Measurements from ENCODE around the gene DAAM1.

Gene DAAM1

GRCh38 chr14:59252772-59253500 is 64.5 kb downstream of the DAAM1 start:
- Histone ChIP-seq H3K79me2 (ENCODE audit: insufficient read depth, low read length) (no peaks in the 10 kb centered on the region), H3K4me3 (ENCODE audit: low read depth in 1 of 2, low read length in 2 of 2) (no peak overlapping the region), H3K4me2 (ENCODE audit: insufficient read depth, low read length) (no peak overlapping the region), H3K9ac (ENCODE audit: low read depth, low read length) (no peak overlapping the region), H3K4me1 (ENCODE audit: insufficient read depth, low read length) (no peaks in the 10 kb centered on the region), H3K27me3 (ENCODE audit: insufficient read depth, low read length, poor library complexity) (no peaks in the 10 kb centered on the region), H3K9me3 (ENCODE audit: insufficient read depth, low read length, severe bottlenecking) (no peaks in the 10 kb centered on the region), H2AFZ (ENCODE audit: low read depth, low read length) (no peak overlapping the region), H4K20me1 (ENCODE audit: insufficient read depth, low read length) (no peaks in the 10 kb centered on the region), H3K27ac (ENCODE audit: low read length) (no peak overlapping the region), H3K36me3 (ENCODE audit: insufficient read depth, low read length) (no peaks in the 10 kb centered on the region)
- TF ChIP-seq EZH2 (IDR thresholded peaks at IDR 0.05; ENCODE audit: borderline replicate concordance, low read depth, low read length, severe bottlenecking) (no peak), CTCF (IDR thresholded peaks at IDR 0.05; ENCODE audit: borderline replicate concordance, extremely low read depth, low read length, poor library complexity, severe bottlenecking) (no peak)
- DNase-seq (no peak), ATAC-seq (ENCODE audit: insufficient read depth, low read depth) (no peak)

- Histone ChIP-seq H3K4me1 (ENCODE audit: insufficient read depth, low read length) (no peaks in the 10 kb centered on the region), H3K4me2 (ENCODE audit: insufficient read depth, low read length) (no peak overlapping the region), H3K4me3 (ENCODE audit: low read depth in 1 of 2, low read length in 2 of 2) (no peak overlapping the region), H2AFZ (ENCODE audit: low read depth, low read length) (no peak overlapping the region), H3K9me3 (ENCODE audit: insufficient read depth, low read length, severe bottlenecking) (no peaks in the 10 kb centered on the region), H3K36me3 (ENCODE audit: insufficient read depth, low read length) (no peaks in the 10 kb centered on the region), H3K79me2 (ENCODE audit: insufficient read depth, low read length) (no peaks in the 10 kb centered on the region), H3K27me3 (ENCODE audit: insufficient read depth, low read length, poor library complexity) (no peaks in the 10 kb centered on the region), H3K27ac (ENCODE audit: low read length) (no peak overlapping the region), H4K20me1 (ENCODE audit: insufficient read depth, low read length) (no peaks in the 10 kb centered on the region), H3K9ac (ENCODE audit: low read depth, low read length) (no peak overlapping the region)
- ATAC-seq (ENCODE audit: insufficient read depth, low read depth) (no peak), DNase-seq (no peak)
- TF ChIP-seq EZH2 (IDR thresholded peaks at IDR 0.05; ENCODE audit: borderline replicate concordance, low read depth, low read length, severe bottlenecking) (no peak), CTCF (IDR thresholded peaks at IDR 0.05; ENCODE audit: borderline replicate concordance, extremely low read depth, low read length, poor library complexity, severe bottlenecking) (no peak)
Observed at GRCh38 chr14:59253527-59253926, 65.1 kb downstream of the DAAM1 start.

- Histone ChIP-seq H3K36me3 (ENCODE audit: insufficient read depth, low read length) (no peaks in the 10 kb centered on the region), H3K79me2 (ENCODE audit: insufficient read depth, low read length) (no peaks in the 10 kb centered on the region), H3K27me3 (ENCODE audit: insufficient read depth, low read length, poor library complexity) (no peaks in the 10 kb centered on the region), H4K20me1 (ENCODE audit: insufficient read depth, low read length) (no peaks in the 10 kb centered on the region), H3K9ac (ENCODE audit: low read depth, low read length) (no peak overlapping the region), H3K4me3 (ENCODE audit: low read depth in 1 of 2, low read length in 2 of 2) (no peak overlapping the region), H3K4me2 (ENCODE audit: insufficient read depth, low read length) (no peak overlapping the region), H3K4me1 (ENCODE audit: insufficient read depth, low read length) (no peaks in the 10 kb centered on the region), H2AFZ (ENCODE audit: low read depth, low read length) (no peak overlapping the region), H3K9me3 (ENCODE audit: insufficient read depth, low read length, severe bottlenecking) (no peaks in the 10 kb centered on the region), H3K27ac (ENCODE audit: low read length) (no peak overlapping the region)
- TF ChIP-seq CTCF (IDR thresholded peaks at IDR 0.05; ENCODE audit: borderline replicate concordance, extremely low read depth, low read length, poor library complexity, severe bottlenecking) (no peak), EZH2 (IDR thresholded peaks at IDR 0.05; ENCODE audit: borderline replicate concordance, low read depth, low read length, severe bottlenecking) (no peak)
- ATAC-seq (ENCODE audit: insufficient read depth, low read depth) (no peak), DNase-seq (no peak)
Observed at GRCh38 chr14:59254146-59254910, 65.9 kb downstream of the DAAM1 start.
